HepG2 (cell line): ENCODE results near the gene CRISP3. TPM values are rescaled to one million over a fixed set of nuclear protein-coding genes. Genes with fewer than 3 reads are reported as not detected.
A peak's percentile ranks its signal among the peaks of the same experiment; 100 is the strongest.

Experiments used
- ATAC-seq: fragments of 200-7000 bp; cut with Tn5 transposase; 3 replicates; pipeline ENCODE4 v1.9.1; 2020; ENCODE audit warnings: mild to moderate bottlenecking, moderate library complexity
- BruUV-seq: library from RNA; stranded (reverse); fragments of 400-500 nt; replicated peaks from 2 replicates; lab custom pipeline; 2021; lab: Mats Ljungman, UMichigan
- CTCF ChIA-PET: fragments of 300-600 bp; formaldehyde crosslinking; extraction: SDS; loops from one replicate; lab custom pipeline; 2021; ENCODE audit warnings: low total read pairs, inconsistent platforms, low intra/inter-chr PET ratio; lab: Yijun Ruan, JAX
- POLR2A ChIA-PET: fragments of 350-600 bp; sonication (Branson Sonifier 250); formaldehyde crosslinking; loops from one replicate; lab custom pipeline; 2020; ENCODE audit warnings: antibody characterized with exemption, inconsistent platforms; lab: Yijun Ruan, JAX
- DNase-seq: peaks from one replicate; pipeline ENCODE4 v3.0.0-alpha.2; 2015; ENCODE audit warnings: low spot score
- FAIRE-seq: peaks from 3 replicates; lab custom pipeline; 2011; peaks lifted over from hg19 to GRCh38; lab: Jason Lieb, UNC
- H2AFZ ChIP-seq: one replicate; pipeline ENCODE4 v1.6.1; 2011; ENCODE audit warnings: low read length, inconsistent platforms
- H3K27ac ChIP-seq: fragments of 300-600 bp; 3 replicates; pipeline ENCODE4 v1.8.0; 2011; ENCODE audit warnings: mixed run types, mild to moderate bottlenecking, mixed read lengths, low read length, inconsistent platforms; ENCODE audit not compliant: insufficient read depth; ENCODE audit errors: extremely low read length
- H3K27me3 ChIP-seq, 2 experiments: fragments of 200-600 bp in 1 of 2; 2 replicates in 1 of 2; 3 replicates in 1 of 2; pipeline versions ENCODE4 v1.6.0 to v1.8.0; 2011; ENCODE audit warnings: low read length in 2 of 2, mild to moderate bottlenecking in 2 of 2, moderate library complexity in 2 of 2, inconsistent platforms in 1 of 2; ENCODE audit not compliant: insufficient read depth in 2 of 2, control insufficient read depth in 1 of 2
- H3K36me3 ChIP-seq, 2 experiments: fragments of 200-600 bp in 1 of 2; replicated peaks in 1 of 2; 2 replicates in 1 of 2; 3 replicates in 1 of 2; pipeline versions ENCODE4 v1.5.1 to v1.8.0; 2011; ENCODE audit warnings: low read length in 2 of 2, inconsistent platforms in 1 of 2; ENCODE audit not compliant: insufficient read depth in 2 of 2, control insufficient read depth in 1 of 2
- H3K4me1 ChIP-seq: 2 replicates; pipeline ENCODE4 v1.5.1; 2012; ENCODE audit warnings: low read length, inconsistent platforms; ENCODE audit not compliant: insufficient read depth
- H3K4me2 ChIP-seq: 2 replicates; pipeline ENCODE4 v1.6.0; 2011; ENCODE audit warnings: low read depth, low read length, inconsistent platforms
- H3K4me3 ChIP-seq, 3 experiments: fragments of 200-600 bp in 1 of 3; sonication (generic), shearing (Covaris generic) in 1 of 3; replicated peaks in 1 of 3; 2 replicates each; pipeline ENCODE4 v1.5.1; 2011 to 2016; ENCODE audit warnings: low read length in 3 of 3, inconsistent platforms in 2 of 3, low read depth in 2 of 3, mild to moderate bottlenecking in 2 of 3, control low read depth in 1 of 3, mixed read lengths in 1 of 3; ENCODE audit not compliant: insufficient read depth in 1 of 3
- H3K79me2 ChIP-seq: one replicate; pipeline ENCODE4 v1.6.1; 2011; ENCODE audit warnings: low read length, inconsistent platforms; ENCODE audit not compliant: insufficient read depth
- H3K9ac ChIP-seq: 2 replicates; pipeline ENCODE4 v1.6.0; 2011; ENCODE audit warnings: mild to moderate bottlenecking, low read depth, low read length, inconsistent platforms; ENCODE audit not compliant: insufficient read depth
- H3K9me3 ChIP-seq: 2 replicates; pipeline ENCODE4 v1.5.1; 2012; ENCODE audit warnings: mild to moderate bottlenecking, low read length
- H4K20me1 ChIP-seq: 2 replicates; pipeline ENCODE4 v1.6.0; 2011; ENCODE audit warnings: inconsistent platforms, mild to moderate bottlenecking, low read length, moderate library complexity; ENCODE audit not compliant: insufficient read depth
- ADNP ChIP-seq: sonication (generic); formaldehyde crosslinking; IDR thresholded peaks from 2 replicates; pipeline ENCODE4 v1.4.0; 2020; ENCODE audit warnings: missing genetic modification reagents
- CCDC6 ChIP-seq: sonication (generic); formaldehyde crosslinking; IDR thresholded peaks from 2 replicates; pipeline ENCODE4 v1.8.1; 2022; ENCODE audit warnings: mild to moderate bottlenecking, missing genetic modification reagents, moderate library complexity
- NFYB ChIP-seq: sonication (generic); formaldehyde crosslinking; IDR thresholded peaks from 2 replicates; pipeline ENCODE4 v1.4.0; 2020; ENCODE audit warnings: missing genetic modification reagents
- NFYC ChIP-seq: IDR thresholded peaks from 2 replicates; pipeline ENCODE4 v1.6.1; 2016; ENCODE audit warnings: missing genetic modification reagents, missing compliant biosample characterization
- SP2 ChIP-seq: sonication (generic); formaldehyde crosslinking; IDR thresholded peaks from 2 replicates; pipeline ENCODE4 v1.5.1; 2020; ENCODE audit warnings: mild to moderate bottlenecking, missing genetic modification reagents
- ZFP1 ChIP-seq: IDR thresholded peaks from 2 replicates; pipeline ENCODE4 v1.6.1; 2016
- ZKSCAN1 ChIP-seq: fragments of 150-350 bp; IDR thresholded peaks from 2 replicates; pipeline ENCODE4 v1.6.1; 2014; ENCODE audit warnings: low read length
- ZNF7 ChIP-seq: IDR thresholded peaks from 2 replicates; pipeline ENCODE4 v1.6.1; 2016; ENCODE audit warnings: missing biosample characterization, missing genetic modification reagents
- WGBS: methylation state at CpG from one replicate; pipeline ENCODE4 v1.1.6; 2017; ENCODE audit warnings: low lambda C conversion rate; 5-methylcytosine and 5-hydroxymethylcytosine counted together
- in situ Hi-C: cut with HindIII; loops from 2 replicates; pipeline ENCODE4 v1.10.0; 2017; ENCODE audit warnings: low pct_unique_long_range_greater_than_20kb; ENCODE audit not compliant: extremely low pct_ligation_motif_present
- intact Hi-C: fragments of 100-400 bp; cut with micrococcal nuclease; formaldehyde crosslinking; loops from one replicate; pipeline ENCODE4 v1.10.0; 2022; ENCODE audit not compliant: unreplicated experiment
- polyA plus RNA-seq, 8 experiments: library from polyadenylated mRNA; depleted of rRNA in 3 of 8; stranded (reverse) in 7 of 8; unstranded in 1 of 8; fragments of >200 nt; fragmentation: Illumina TruSeq in 4 of 8; extraction: Trizol in 4 of 8; gene quantifications; 2 replicates each; pipeline versions ENCODE4 v1.2.1 to v1.2.3, GENCODE V29; 2011 to 2016; ENCODE audit warnings: low read depth in 4 of 8, missing spikeins in 1 of 8, mixed read lengths in 1 of 8; ENCODE audit not compliant: insufficient read depth in 1 of 8
- total RNA-seq, 5 experiments: library from RNA; depleted of rRNA; stranded (reverse); fragments of >200 nt; fragmentation: Illumina TruSeq; extraction: Trizol; gene quantifications; 2 replicates each; pipeline ENCODE4 v1.2.3, GENCODE V29; 2016; ENCODE audit warnings: low read depth in 1 of 5
- TF ChIP-seq, protein P1 (sequence below): IDR thresholded peaks from 2 replicates; pipeline ENCODE4 v1.6.1; 2016; ENCODE audit warnings: control low read depth

Gene CRISP3
- total and polyA plus RNA-seq, 2 of the 13 experiments (the other 11 are each of a cell fraction or from before 2014, with no cell fraction given), result not detected

- H2AFZ ChIP-seq, result no peak within 1 kb of the TSS
- no peak for TF ChIP-seq ZKSCAN1
- no peak for TF ChIP-seq CCDC6 (CRISPR knock-in tag)
- TF ChIP-seq NFYC, result peak; percentile 64
- TF ChIP-seq NFYB (CRISPR knock-in tag), result peak; percentile 44; the same call in 1 of the 2 replicates
- TF ChIP-seq, protein P1, sequence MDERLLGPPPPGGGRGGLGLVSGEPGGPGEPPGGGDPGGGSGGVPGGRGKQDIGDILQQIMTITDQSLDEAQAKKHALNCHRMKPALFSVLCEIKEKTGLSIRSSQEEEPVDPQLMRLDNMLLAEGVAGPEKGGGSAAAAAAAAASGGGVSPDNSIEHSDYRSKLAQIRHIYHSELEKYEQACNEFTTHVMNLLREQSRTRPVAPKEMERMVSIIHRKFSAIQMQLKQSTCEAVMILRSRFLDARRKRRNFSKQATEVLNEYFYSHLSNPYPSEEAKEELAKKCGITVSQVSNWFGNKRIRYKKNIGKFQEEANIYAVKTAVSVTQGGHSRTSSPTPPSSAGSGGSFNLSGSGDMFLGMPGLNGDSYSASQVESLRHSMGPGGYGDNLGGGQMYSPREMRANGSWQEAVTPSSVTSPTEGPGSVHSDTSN (CRISPR knock-in tag), result peak; percentile 52; the same call in 1 of the 2 replicates
- TF ChIP-seq SP2 (CRISPR knock-in tag), result peak; percentile 53
- no peak for DNase-seq
- intact Hi-C loops (no loop called here), in situ Hi-C loops (no loop called here)
- CTCF ChIA-PET, result no interaction called here
- H3K4me3 ChIP-seq, result no peak within 1 kb of the TSS
- no TSS peak for BruUV-seq
- no peak within 1 kb of the TSS for H3K4me2 ChIP-seq
- no peaks in the 10 kb centered on the region for H3K79me2 ChIP-seq
- no peaks in the 10 kb centered on the region for H3K4me1 ChIP-seq
- H3K9ac ChIP-seq, result no peak within 1 kb of the TSS
- 34% methylated on average over 8 of the region's 8 CpGs for WGBS
- no peaks in the 10 kb centered on the region for H3K36me3 ChIP-seq
- no peak within 1 kb of the TSS for H3K27ac ChIP-seq
- POLR2A ChIA-PET, result no interaction called here
- no peaks in the 10 kb centered on the region for H3K27me3 ChIP-seq
- peak; percentile 46; the same call in 2 of the 3 replicates for ATAC-seq
- FAIRE-seq, result no peak
- H3K9me3 ChIP-seq, result no peaks in the 10 kb centered on the region
- H4K20me1 ChIP-seq, result no peaks in the 10 kb centered on the region
Observed at GRCh38 chr6:49787176-49787575, 43.0 kb upstream of the CRISP3 start, which contains the start of gene PGK2. PGK2 (minus strand) TSS chr6:49787285; CDS start chr6:49787187, 98 bp downstream.

GRCh38 chr6:49784272-49784671, 40.1 kb upstream of the CRISP3 start:
- Histone ChIP-seq H3K36me3 (no peaks in the 10 kb centered on the region), H3K4me3 (no peak overlapping the region), H3K27ac (no peak overlapping the region), H4K20me1 (no peaks in the 10 kb centered on the region), H3K9ac (no peak overlapping the region), H3K27me3 (no peaks in the 10 kb centered on the region; a peak in 1 of 5 replicates), H3K9me3 (no peaks in the 10 kb centered on the region), H3K4me2 (no peak overlapping the region), H2AFZ (no peak overlapping the region), H3K4me1 (no peaks in the 10 kb centered on the region), H3K79me2 (no peaks in the 10 kb centered on the region)
- intact Hi-C loops (no loop called here), in situ Hi-C loops (no loop called here)
- BruUV-seq, result no TSS peak
- TF ChIP-seq ADNP (CRISPR knock-in tag) (no peak), ZNF7 (CRISPR knock-in tag) (no peak), ZFP1 (no peak)
- POLR2A ChIA-PET, result no interaction called here
- CTCF ChIA-PET, result no interaction called here
- ATAC-seq (no peak), DNase-seq (no peak), FAIRE-seq (no peak)
